AG09319 (cell line): ENCODE measurements around the gene MTSS2.

Experiments
- DNase-seq: peaks from one replicate; pipeline ENCODE4 v3.0.0-alpha.2; 2010; ENCODE audit warnings: low read depth; ENCODE audit errors: extremely low read depth
- CTCF ChIP-seq: IDR thresholded peaks from 2 replicates; pipeline ENCODE4 v1.5.1; 2011; ENCODE audit warnings: low read depth, mild to moderate bottlenecking, inconsistent platforms, low read length, moderate library complexity

The MTSS2 gene

GRCh38 chr16:70670175-70670574, 15.7 kb downstream of the MTSS2 start:
- TF ChIP-seq CTCF = no peak
- no peak for DNase-seq

- no peak for TF ChIP-seq CTCF
- no peak for DNase-seq
Measured at GRCh38 chr16:70665806-70666735, 19.8 kb downstream of the MTSS2 start.

DNA sequence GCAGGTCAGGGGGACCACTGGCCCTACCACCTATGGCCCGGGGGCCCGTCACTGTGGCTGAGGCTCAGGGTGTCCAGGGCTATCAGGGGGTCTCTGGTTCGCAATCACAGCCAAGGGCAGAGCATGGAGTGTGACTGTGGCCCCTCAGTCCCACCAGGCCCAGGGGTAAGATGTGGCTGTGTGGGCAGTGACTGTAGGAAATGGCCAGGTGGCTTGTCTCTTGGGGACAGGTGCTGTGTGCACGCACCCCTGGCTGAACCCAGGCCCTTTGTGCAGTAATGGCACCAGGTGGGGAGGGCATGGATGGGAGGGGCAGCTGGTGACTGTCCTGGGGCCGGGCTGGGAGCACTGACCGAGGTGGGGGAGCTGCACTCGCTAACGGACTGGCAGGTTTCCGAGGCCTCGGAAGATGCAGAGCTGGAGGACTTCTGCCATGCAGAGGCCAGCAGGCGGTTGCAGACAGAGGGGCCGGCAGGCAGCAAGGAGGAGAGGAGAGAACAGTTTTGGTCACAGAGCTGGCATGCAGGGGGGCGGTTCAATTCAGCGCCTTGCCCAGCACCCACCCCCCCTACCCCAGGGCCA, 20.6 kb downstream of the MTSS2 start:
- no peak for TF ChIP-seq CTCF
- DNase-seq = no peak

- no peak for TF ChIP-seq CTCF
- no peak for DNase-seq
Measured at GRCh38 chr16:70664325-70665112, 21.3 kb downstream of the MTSS2 start.

DNA sequence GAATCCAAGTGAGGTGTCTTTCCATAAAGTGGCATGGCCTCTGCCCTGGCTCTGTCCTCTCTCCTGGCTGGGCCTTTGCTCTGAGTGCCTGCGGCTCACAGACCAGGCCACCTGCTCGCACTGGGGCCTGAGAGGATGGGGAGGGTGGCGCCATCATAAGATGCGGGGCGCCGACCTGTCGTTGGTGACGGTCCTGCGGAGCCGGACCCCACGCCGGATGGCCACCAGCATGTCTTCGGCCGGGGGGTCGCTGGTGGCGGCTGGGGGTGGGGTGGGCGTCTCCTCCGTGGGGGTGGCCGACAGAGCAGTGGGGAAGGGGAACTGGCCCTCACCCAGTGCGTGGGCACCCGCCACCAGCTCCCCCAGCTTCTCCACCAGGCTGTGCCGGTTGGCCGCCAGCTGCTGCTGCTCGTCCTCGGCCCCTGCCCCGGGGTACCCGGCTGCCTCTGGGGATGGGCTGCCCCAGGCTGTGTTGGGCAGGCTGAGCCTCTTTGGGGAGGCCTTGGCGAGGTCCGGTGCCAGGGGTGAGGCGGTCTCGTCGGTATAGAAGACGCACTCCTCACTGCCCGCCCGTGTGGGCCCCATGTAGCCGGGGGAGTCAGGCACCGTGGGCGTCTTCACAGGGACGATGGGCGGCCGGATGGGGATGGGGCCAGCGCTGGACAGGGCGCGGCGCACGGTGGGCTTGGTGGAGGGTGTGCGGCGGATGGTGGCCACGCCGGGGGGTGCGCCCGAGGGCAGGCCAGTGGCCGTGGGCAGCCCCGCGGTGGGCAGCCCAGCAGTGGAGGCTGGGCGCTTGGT, 22.1 kb downstream of the MTSS2 start:
- DNase-seq = no peak
- no peak for TF ChIP-seq CTCF

DNA sequence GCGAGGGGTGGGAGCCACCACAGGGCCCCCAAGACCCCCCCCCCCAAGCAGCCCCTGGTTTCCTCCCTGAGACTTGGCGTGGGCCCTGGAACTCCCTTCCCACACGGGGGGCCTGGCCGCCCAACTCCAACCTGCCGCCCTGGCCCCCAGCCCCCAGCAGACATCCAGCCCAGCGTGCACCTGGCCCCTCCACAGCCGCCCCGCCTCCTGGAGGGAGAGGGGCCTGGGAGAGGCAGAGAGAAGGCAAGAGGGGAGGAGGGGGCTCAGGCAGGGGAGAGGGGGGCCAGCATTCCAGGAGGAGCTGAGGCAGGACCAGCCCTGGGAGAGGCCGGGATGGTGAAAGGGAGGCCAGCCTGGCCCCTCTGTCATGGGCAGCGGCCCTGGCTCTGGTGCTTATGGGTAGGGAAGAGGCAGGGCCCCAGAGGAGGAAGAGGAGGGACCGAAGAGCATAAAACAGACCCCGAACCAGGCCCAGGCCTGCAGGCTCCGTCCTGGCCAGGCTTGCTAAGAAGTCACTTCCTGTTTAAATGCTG, 22.8 kb downstream of the MTSS2 start:
- DNase-seq = no peak
- no peak for TF ChIP-seq CTCF
